Trophoblast cell (in vitro differentiated cells and primary cell): ENCODE data around the gene TMEM247.
A peak's percentile ranks its signal among the peaks of the same experiment; 100 is the strongest.

Source experiments
- DNase-seq, 2 donors: peaks; one replicate each; pipeline ENCODE4 v3.0.0-alpha.2; 2016
- H2AFZ ChIP-seq: 2 replicates; pipeline ENCODE4 v1.6.1; 2013; ENCODE audit warnings: low read length, moderate library complexity, mild to moderate bottlenecking; ENCODE audit not compliant: insufficient read depth, poor library complexity
- H2AK5ac ChIP-seq: 2 replicates; pipeline ENCODE4 v1.6.1; 2013; ENCODE audit warnings: mild to moderate bottlenecking, low read length
- H2BK120ac ChIP-seq: 2 replicates; pipeline ENCODE4 v1.6.1; 2013; ENCODE audit warnings: low read length, mild to moderate bottlenecking, moderate library complexity; ENCODE audit not compliant: insufficient read depth, poor library complexity
- H2BK12ac ChIP-seq: 2 replicates; pipeline ENCODE4 v1.6.1; 2013; ENCODE audit warnings: mild to moderate bottlenecking, low read length, moderate library complexity
- H2BK5ac ChIP-seq: 2 replicates; pipeline ENCODE4 v1.6.1; 2013; ENCODE audit warnings: low read length, low read depth, moderate library complexity, mild to moderate bottlenecking; ENCODE audit not compliant: poor library complexity
- H3K14ac ChIP-seq: 2 replicates; pipeline ENCODE4 v1.6.1; 2013; ENCODE audit warnings: mild to moderate bottlenecking, low read length
- H3K18ac ChIP-seq: 2 replicates; pipeline ENCODE4 v1.6.1; 2013; ENCODE audit warnings: mild to moderate bottlenecking, low read length
- H3K23ac ChIP-seq: 2 replicates; pipeline ENCODE4 v1.6.1; 2013; ENCODE audit warnings: low read length
- H3K27ac ChIP-seq: 2 replicates; pipeline ENCODE4 v1.5.1; 2013; ENCODE audit warnings: low read depth, mild to moderate bottlenecking, inconsistent platforms, low read length, moderate library complexity
- H3K27me3 ChIP-seq: 2 replicates; pipeline ENCODE4 v1.6.1; 2013; ENCODE audit warnings: inconsistent platforms, mild to moderate bottlenecking, low read length, moderate library complexity; ENCODE audit not compliant: insufficient read depth
- H3K36me3 ChIP-seq, 2 experiments: 1 replicate in 1 of 2; 2 replicates in 1 of 2; pipeline ENCODE4 v1.6.1; 2013; ENCODE audit warnings: low read length in 2 of 2, mild to moderate bottlenecking in 2 of 2, moderate library complexity in 1 of 2; ENCODE audit not compliant: insufficient read depth in 2 of 2, control insufficient read depth in 1 of 2
- H3K4ac ChIP-seq: 2 replicates; pipeline ENCODE4 v1.6.1; 2013; ENCODE audit warnings: low read depth, mild to moderate bottlenecking, low read length, moderate library complexity
- H3K4me1 ChIP-seq, 2 experiments: 1 replicate in 1 of 2; 2 replicates in 1 of 2; pipeline ENCODE4 v1.6.1; 2013; ENCODE audit warnings: low read length in 2 of 2, mild to moderate bottlenecking in 2 of 2, moderate library complexity in 1 of 2; ENCODE audit not compliant: insufficient read depth in 2 of 2, control insufficient read depth in 1 of 2
- H3K4me2 ChIP-seq: 2 replicates; pipeline ENCODE4 v1.6.1; 2013; ENCODE audit warnings: inconsistent platforms, mild to moderate bottlenecking, low read length, moderate library complexity
- H3K4me3 ChIP-seq: 2 replicates; pipeline ENCODE4 v1.5.1; 2013; ENCODE audit warnings: mild to moderate bottlenecking, low read depth, low read length, inconsistent platforms
- H3K79me1 ChIP-seq: one replicate; pipeline ENCODE4 v1.6.1; 2013; ENCODE audit warnings: low read length
- H3K79me2 ChIP-seq: 2 replicates; pipeline ENCODE4 v1.6.1; 2013; ENCODE audit warnings: low read length, mild to moderate bottlenecking; ENCODE audit not compliant: control insufficient read depth, insufficient read depth, poor library complexity
- H3K9ac ChIP-seq: 2 replicates; pipeline ENCODE4 v1.6.1; 2013; ENCODE audit warnings: mild to moderate bottlenecking, low read length
- H3K9me3 ChIP-seq: 2 replicates; pipeline ENCODE4 v1.6.1; 2013; ENCODE audit warnings: low read depth, mild to moderate bottlenecking, control low read depth, inconsistent platforms, low read length; ENCODE audit not compliant: insufficient read depth
- H4K12ac ChIP-seq: 2 replicates; pipeline ENCODE4 v1.6.1; 2013; ENCODE audit warnings: low read depth, mild to moderate bottlenecking, low read length, moderate library complexity
- H4K8ac ChIP-seq: 2 replicates; pipeline ENCODE4 v1.6.1; 2013; ENCODE audit warnings: low read depth, mild to moderate bottlenecking, low read length, moderate library complexity
- H4K91ac ChIP-seq: one replicate; pipeline ENCODE4 v1.6.1; 2013; ENCODE audit warnings: low read depth, mild to moderate bottlenecking, low read length, moderate library complexity
- WGBS: extraction: QIAGEN DNeasy Blood & Tissue Kit; methylation state at CpG from one replicate; pipeline ENCODE4 v1.1.7; 2013; ENCODE audit warnings: missing lambda C conversion rate; ENCODE audit not compliant: insufficient read length, insufficient coverage; ENCODE audit errors: extremely low coverage; 5-methylcytosine and 5-hydroxymethylcytosine counted together

Gene TMEM247

DNA sequence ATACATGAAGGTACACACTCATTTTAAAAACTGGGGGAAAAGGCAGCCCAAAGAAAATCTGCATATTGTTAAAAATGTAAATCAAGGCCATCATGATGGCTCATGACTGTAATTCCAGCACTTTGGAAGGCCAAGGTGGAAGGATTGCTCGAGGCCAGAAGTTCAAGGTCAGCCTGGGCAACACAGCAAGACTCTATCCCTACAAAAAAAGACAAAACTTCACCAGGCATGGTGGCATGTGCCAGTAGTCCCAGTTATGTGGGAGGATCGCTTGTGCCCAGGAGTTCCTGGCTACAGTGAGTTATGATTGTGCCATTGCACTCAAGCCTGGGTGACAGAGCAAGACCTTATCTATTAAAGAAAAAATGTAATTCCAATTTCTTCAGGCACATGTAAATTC is 34.6 kb upstream of the TMEM247 start:
- Histone ChIP-seq H3K79me1 (peaks cover 3% of the 10 kb centered on the region), H3K14ac (no peak overlapping the region), H3K9ac (no peak overlapping the region), H3K9me3 (peaks cover 2% of the 10 kb centered on the region), H3K27me3 (no peaks in the 10 kb centered on the region), H2BK5ac (no peak overlapping the region), H4K91ac (no peak overlapping the region), H2AK5ac (no peak overlapping the region), H4K12ac (no peak overlapping the region), H3K23ac (no peak overlapping the region), H3K4me1 (no peaks in the 10 kb centered on the region), H2AFZ (no peak overlapping the region), H4K8ac (no peak overlapping the region), H3K36me3 (no peaks in the 10 kb centered on the region), H3K4me3 (no peak overlapping the region), H2BK12ac (no peak overlapping the region), H3K4me2 (no peak overlapping the region), H3K4ac (no peak overlapping the region), H3K79me2 (no peaks in the 10 kb centered on the region), H3K27ac (no peak overlapping the region), H2BK120ac (no peak overlapping the region), H3K18ac (no peak overlapping the region)
- WGBS: no CpG with 5 or more reads among the region's 2 CpGs
- DNase-seq: no peak

DNA sequence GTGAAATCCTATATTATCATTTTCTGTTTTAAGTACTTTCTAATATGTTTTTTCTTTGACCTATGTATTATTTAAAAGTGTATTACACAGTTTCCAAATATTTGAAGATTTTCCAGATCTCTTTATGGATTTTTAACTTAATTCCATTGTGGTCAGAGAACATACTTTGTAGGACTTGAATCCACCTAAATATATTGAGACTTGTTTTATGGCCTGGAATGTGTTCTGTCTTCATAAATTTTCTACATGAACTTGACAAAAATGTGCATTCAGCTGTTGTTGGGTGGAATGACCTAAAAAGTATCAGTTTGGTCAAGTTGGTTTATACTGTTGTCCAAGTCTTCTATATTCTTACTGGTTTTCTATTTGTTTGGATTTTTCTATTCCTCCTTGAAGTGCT is 33.8 kb upstream of the TMEM247 start:
- Histone ChIP-seq H2BK12ac (no peak overlapping the region), H3K4me1 (no peaks in the 10 kb centered on the region), H4K91ac (no peak overlapping the region), H2BK5ac (no peak overlapping the region), H4K8ac (no peak overlapping the region), H3K79me1 (peaks cover under 1% of the 10 kb centered on the region), H3K27ac (no peak overlapping the region), H2AFZ (no peak overlapping the region), H3K4me3 (no peak overlapping the region), H2BK120ac (no peak overlapping the region), H3K4ac (no peak overlapping the region), H3K14ac (no peak overlapping the region), H3K9ac (no peak overlapping the region), H3K36me3 (no peaks in the 10 kb centered on the region), H3K23ac (no peak overlapping the region), H3K4me2 (no peak overlapping the region), H3K27me3 (no peaks in the 10 kb centered on the region), H2AK5ac (no peak overlapping the region), H3K9me3 (peaks cover 2% of the 10 kb centered on the region), H3K18ac (no peak overlapping the region), H4K12ac (no peak overlapping the region), H3K79me2 (no peaks in the 10 kb centered on the region)
- DNase-seq: no peak

DNA sequence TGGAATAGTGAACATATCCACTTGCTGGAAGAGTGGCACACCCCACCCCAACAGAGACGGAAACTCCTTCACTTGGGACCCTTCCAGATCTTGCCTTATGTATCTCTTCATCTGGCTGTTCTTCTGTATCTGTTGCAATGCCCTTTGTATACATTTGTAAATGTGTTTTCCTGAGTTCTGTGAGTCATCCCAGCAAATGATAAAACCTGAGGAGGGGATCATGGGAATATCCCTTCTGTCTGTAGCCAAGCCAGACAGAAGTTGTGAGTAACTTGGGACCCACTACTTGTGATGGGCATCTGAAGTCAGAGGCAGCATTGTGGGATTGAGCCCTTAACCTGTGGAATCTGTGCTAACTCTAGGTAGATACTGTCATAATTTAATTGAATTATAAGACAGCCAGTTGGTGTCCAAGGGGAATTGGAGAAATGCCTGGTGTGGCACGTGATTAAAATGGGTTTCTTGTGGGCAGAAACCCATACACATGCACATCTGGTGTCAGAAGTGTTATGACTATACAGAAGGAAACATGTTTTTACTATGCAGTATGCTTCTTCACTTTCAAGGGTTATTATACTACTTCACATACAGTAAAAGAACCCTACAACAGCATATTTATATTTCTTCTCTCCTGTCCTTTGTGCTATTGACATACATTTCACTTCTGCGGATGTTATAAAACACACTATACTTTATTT is 32.3 kb upstream of the TMEM247 start:
- Histone ChIP-seq H3K23ac (no peak overlapping the region), H2AK5ac (no peak overlapping the region), H3K79me2 (no peaks in the 10 kb centered on the region), H4K8ac (no peak overlapping the region), H3K36me3 (no peaks in the 10 kb centered on the region), H3K27ac (no peak overlapping the region), H3K4me2 (no peak overlapping the region), H3K4me3 (no peak overlapping the region), H2BK12ac (no peak overlapping the region), H4K12ac (no peak overlapping the region), H2BK120ac (no peak overlapping the region), H2AFZ (no peak overlapping the region), H3K14ac (no peak overlapping the region), H2BK5ac (no peak overlapping the region), H3K9me3 (peaks cover 2% of the 10 kb centered on the region), H3K18ac (no peak overlapping the region), H3K79me1 (no peaks in the 10 kb centered on the region), H4K91ac (no peak overlapping the region), H3K27me3 (no peaks in the 10 kb centered on the region), H3K9ac (no peak overlapping the region), H3K4me1 (no peaks in the 10 kb centered on the region), H3K4ac (no peak overlapping the region)
- no peak for DNase-seq
- no CpG with 5 or more reads among the region's 3 CpGs for WGBS

DNA sequence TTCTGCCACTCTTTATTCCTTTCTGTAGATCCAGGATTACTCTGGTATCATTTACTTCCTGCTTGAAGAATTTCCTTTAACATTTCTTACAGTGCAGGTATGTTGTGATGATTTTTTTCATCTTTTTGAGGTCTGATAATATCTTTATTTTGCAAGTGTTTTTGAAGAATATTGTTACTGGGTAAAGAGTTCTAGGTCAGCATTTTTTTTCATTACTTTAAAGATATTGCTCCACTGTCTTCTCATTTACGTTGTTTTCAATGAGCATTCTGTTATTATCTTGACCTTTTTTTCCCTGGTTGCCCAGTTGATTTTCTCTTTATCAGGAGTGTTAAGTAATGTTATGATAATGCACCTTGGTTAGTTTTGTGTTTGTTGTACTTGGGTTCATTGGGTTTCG is 31.7 kb upstream of the TMEM247 start:
- Histone ChIP-seq H2AFZ (no peak overlapping the region), H4K8ac (no peak overlapping the region), H3K27ac (no peak overlapping the region), H2BK12ac (no peak overlapping the region), H3K36me3 (no peaks in the 10 kb centered on the region), H3K9me3 (peaks cover 2% of the 10 kb centered on the region), H2AK5ac (no peak overlapping the region), H2BK120ac (no peak overlapping the region), H3K4me2 (no peak overlapping the region), H4K12ac (no peak overlapping the region), H2BK5ac (no peak overlapping the region), H3K9ac (no peak overlapping the region), H3K4me3 (no peak overlapping the region), H3K14ac (no peak overlapping the region), H3K4ac (no peak overlapping the region), H3K23ac (no peak overlapping the region), H4K91ac (no peak overlapping the region), H3K79me2 (no peaks in the 10 kb centered on the region), H3K27me3 (no peaks in the 10 kb centered on the region), H3K4me1 (no peaks in the 10 kb centered on the region), H3K79me1 (no peaks in the 10 kb centered on the region), H3K18ac (no peak overlapping the region)
- peak in 1 of 2 donors; percentile 15 for DNase-seq
- no CpG with 5 or more reads among the region's 2 CpGs for WGBS
